HG03064 (cell line): Measurements from ENCODE around the gene ARL13B.
"Not testable (repeated sequence)": the region's sequence is repeated elsewhere in the genome, so short reads cannot be mapped to it uniquely, and the experiment has no call there.

Experiments
- ATAC-seq: cut with Tn5 transposase; IDR thresholded peaks from one replicate; pipeline ENCODE4 v1.9.1; 2021; ENCODE audit warnings: low read depth; ENCODE audit not compliant: unreplicated experiment

The ARL13B gene

DNA sequence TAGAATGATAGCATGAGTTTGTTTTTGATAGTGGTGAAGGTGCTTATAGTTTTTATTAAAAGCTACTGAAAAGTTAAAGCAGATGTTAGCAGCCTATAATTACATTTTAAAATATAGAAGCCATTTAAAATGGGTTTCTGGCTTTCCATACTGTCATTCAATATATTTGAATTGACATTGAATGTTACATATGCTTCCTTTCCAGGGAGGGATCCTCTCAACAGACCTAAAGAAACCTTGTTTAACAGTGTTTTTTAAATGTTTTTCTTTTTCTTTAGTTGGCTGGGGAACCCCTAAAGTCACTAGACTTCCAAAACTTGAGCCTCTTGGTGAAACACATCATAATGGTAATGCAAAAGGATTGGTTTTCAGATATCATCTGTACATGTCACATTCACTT is 70.6 kb downstream of the ARL13B start:
- no peak for ATAC-seq

DNA sequence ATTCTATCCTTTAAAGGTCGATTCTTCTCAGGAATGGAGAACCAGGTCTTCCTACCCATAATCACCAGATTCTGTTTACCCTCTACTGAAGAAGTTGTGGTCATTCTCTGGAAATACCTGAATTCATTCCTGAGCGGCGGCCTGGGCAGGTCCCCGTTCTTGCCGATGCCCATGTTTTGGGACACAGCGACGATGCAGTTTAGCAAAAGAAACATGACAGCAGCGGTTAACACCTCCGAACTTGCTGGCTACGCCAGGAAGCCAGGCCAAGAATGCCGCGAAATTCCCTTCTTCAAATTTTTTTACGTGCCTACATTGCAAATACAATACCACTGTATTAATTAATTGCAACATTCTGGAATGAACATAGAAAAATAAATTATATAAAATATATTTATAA is 81.3 kb downstream of the ARL13B start:
- no peak for ATAC-seq

DNA sequence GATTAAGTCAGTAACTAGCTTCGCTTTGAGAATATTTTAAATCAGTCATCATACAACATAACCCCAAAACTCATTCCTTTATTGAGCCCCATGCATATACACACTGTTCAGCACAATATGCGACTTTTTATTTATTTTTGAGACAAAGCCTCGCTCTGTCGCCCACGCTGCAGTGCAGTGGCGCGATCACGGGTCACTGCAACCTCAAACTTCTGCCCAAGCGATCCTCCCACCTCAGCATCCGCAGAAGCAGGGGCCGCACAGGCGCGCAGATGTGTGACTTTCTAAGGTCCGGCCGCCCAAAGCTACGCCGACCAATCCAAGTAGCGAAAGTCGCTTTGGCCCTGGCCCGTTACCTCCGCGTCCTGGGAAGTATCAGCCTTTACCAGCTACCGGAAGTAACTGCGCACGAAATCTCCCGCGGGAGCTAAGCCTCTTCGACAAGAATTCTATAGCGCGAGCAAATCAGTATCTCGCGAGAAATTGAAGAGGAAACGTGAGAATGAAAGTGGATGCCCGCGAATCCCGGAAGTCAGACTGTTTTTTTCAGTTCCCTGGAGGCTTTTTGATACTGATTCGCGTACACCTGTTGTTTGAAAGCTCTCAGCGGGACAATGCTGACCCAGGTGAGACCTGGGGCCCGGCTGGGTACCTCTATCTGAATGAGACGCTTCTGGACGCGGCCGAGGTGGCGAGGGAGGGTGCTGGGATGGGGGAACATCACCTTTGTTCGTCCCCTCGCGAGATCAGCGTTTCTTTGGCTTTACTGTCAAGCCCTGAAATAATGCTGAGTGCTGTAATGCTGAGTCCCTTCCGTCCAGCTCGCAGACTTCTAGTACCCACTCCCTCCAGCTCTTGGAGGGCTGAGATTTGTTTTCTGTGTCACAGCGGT is 82.8 kb downstream of the ARL13B start, which contains the start of the genes DHFR2 and NSUN3:
Gene DHFR2 (minus strand): TSS at position 404 of the 892 bp plus-strand sequence. CDS start 1,405 bp downstream, outside the sequence.
Gene NSUN3 (plus strand): TSS at position 549 of the 892 bp plus-strand sequence. CDS start 66 bp downstream, at position 615.
- ATAC-seq: peak; percentile 94

DNA sequence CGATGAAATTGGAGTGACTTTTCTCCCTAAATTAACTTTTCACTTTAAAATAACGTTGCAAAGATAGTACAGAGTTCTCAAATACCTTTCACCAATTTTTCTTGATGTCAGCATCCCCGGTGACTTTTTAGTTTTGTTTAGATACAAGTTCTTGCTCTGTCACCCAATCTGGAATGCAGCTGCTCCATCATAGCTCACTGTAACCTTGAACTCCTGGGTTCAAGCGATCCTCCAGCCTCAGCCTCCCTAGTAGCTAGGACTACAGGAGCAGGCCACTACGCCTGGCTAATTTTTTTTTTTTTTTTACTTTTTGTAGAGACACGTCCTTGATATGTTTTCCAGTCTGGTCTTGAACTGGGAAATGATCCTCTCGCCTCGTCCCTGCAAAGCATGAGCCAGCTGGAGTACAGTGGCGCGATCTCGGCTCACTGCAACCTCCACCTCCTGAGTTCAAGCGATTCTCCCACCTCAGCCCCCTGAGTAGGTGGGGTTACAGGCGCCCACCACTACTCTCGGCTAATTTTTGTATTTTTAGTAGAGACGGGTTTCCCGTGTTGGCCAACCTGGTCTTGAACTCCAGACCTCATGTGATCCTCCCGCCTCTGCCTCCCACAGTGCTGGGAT is 83.7 kb downstream of the ARL13B start:
- ATAC-seq: no peak

DNA sequence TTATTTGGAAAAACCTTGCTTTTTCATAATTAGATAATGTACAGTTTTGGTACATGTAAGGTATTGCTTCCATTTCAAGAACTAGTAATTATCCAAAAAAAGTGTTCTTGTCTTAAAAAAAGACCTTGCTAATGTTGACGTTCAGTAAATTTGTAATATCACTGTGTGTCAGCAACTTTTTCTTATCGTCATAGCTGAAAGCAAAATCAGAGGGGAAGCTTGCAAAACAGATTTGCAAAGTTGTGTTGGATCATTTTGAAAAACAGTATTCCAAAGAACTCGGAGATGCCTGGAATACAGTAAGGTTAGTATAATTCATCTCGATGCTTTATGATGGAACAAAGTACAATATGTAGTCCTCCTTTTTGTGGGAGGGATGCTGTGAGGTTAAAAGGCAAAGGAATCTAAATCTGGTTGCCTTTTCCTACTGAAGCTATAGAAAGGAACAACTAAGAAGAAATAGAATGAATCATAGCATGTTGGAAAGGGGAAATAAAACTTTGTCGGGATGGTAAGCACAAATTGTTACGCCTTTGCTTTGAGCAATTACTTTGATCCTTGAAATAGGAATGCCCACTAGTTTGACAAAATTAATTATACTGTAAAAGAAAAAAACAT is 84.4 kb downstream of the ARL13B start:
- no peak for ATAC-seq

DNA sequence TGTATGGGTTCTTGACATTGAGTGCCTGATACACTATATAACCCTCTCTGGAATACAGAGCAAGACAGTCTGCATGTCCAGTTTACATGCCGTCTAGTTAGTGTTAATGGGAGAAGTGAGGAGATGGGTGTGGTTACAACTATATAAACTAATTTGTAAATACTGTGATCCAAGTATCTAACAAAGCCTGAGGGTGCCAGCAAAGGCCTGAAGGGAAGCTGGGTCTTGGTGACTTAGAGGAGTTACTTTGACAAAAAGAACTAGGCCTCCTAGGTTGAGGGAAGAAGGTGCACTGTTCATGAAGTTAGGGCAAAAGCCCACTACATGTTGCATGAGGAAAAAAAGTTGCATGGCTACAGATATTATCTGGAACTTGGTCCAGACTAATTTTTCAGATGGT is 85.2 kb downstream of the ARL13B start:
- no peak for ATAC-seq

DNA sequence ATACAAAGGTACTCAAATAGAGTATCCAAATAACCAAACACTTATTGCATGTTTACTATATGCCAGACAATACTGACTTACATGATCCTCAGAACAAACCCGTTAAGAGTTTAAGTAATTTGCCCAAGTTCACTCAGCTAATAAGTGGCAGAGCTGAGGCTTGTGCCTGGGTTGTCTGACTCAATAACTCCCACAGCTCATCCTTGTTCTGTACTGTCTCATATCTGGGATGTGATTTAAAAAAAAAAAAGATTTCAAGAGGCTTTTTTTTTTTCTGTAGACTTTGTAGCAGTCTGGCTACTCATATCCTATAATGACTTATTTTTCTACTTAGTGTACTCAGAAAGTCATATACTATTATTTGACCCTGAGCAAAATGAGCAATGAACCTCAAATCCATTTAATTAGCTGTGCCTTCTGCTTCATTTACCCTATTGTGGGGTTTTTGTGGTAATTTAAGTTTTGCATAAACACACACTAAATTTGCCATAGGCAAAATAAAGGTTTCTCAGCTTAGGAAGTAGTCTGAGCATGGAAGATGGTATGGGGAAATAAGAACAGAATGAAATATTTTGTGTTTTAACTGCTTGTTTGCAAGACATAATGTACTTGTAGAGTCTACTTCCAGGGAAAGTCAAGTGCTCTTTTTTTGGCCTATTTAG is 86.0 kb downstream of the ARL13B start:
- ATAC-seq: no peak

DNA sequence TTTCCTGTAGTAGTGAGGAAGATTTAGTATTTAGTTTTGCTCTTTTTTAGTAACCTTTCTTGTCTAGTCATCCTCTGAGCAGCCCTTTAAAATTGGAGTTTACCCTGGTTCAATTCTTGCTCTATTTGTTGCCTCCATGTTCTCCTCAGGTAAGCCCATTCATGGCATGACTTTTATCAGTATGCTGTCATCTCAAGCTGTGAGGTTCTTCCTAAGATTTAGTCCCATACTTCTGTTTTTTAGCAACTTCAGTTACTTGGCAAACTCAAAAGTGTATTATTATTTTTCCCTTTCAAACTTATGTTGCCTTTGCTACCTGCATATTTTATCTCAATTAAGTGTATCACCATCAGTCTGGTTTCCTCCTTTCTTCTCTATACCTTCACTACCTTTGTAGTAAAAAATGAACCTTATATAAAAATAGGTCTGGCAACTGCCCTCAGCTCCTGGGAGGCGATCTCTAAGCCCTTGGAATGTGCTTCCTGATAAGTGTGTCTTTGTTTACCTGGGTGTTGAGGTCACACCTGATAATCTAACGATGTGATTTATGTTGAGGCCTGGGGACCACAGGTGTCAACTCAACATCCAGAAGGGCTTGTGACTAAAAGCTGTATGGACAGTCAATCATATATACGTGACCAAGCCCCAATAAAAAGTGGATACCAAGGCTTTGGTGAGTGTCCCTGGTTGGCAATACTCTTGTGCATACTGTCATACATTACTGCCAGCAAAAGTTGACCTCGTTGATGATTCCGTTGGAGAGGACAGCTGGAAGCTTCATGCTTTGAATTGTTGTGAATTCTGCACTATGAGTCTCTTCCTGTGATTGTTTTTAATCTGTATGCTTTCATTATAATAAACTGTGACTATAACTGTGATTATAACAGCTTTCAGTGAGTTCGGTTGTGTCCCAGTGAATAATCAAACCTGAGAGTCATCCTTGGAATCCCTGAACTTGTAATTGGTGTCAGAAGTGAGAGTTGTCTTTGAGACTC is 86.8 kb downstream of the ARL13B start:
- no peak for ATAC-seq

DNA sequence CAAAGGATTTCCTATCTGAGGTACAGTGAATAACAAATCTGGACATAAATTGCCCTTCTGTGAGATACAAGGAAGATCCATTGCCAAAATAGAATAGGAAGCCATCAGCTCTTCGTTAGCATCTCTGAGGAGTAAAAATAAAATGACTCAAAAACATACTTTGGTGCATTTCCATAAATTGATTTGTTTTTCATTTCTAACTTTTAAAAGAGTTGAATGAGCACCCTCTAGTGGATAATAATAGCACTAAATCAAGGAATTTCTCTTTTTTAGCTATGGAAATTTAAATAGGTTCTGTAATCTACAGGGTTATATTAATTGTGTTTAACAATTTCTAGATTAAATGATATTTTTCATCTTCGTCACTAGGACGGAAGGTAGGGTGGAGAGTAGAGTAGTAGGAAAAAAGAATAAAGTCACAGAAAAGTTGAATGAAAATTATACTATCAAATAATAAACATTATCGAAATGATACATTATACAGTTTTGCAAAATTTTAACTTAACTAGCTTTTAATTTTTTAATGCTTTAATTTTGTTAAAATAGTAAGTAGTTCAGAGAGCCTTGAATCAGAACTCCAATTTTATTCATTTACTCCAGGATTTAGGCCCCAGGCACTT is 89.3 kb downstream of the ARL13B start:
- no peak for ATAC-seq

DNA sequence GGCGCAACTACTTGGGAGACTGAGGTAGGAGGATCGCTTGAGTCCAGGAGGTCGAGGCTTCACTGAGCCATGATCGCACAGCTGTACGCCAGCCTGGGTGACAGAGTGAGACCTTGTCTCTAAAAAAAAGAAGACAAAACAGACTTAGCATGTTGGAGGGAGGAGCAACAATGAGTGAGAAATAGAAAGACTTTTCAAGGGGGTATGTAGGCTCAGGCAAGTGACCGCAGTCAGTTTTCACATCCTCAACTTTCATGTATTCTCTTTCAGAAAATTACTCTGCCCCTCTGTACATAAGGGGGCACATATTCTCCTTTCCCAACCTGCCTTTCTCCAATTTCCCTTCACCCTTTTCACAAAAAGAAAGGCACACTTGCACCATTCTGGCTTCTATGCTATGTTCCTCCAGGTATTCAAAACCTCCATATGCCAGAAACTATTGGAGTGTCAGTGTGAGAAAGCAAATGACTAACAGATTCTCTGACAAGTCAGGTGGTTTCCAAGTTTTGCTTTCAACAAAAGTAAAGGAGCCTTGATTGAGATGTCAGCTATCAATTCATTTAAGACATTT is 90.5 kb downstream of the ARL13B start:
- peak; percentile 51 for ATAC-seq

DNA sequence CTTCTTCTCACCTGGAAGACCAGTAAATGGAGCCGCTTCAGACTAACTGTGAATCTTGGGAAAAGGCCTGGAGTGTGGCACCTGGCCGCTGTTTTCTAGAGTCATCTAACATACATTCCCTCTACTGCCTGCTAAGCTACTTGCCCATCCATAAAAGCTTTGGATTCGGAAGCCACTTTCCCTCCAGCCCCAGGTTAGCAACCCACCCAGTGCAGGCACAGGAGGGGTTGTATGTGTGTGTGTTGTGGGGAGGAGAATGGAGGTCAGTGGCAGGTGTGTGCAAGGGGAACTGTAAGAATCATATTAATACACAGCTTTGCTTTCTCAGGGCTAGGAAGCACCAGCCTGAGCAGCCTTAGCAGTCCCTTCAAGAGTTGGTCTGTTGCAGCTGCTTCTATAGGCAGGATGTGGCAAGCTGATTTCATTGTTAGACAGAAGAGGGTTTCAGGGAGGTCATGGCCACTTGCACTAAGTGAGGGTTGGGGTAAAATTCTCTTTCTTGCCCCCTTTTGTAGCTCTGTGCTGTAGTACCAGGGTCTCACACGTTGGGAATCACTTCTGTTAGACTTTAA is 91.8 kb downstream of the ARL13B start:
- peak; percentile 90 for ATAC-seq

DNA sequence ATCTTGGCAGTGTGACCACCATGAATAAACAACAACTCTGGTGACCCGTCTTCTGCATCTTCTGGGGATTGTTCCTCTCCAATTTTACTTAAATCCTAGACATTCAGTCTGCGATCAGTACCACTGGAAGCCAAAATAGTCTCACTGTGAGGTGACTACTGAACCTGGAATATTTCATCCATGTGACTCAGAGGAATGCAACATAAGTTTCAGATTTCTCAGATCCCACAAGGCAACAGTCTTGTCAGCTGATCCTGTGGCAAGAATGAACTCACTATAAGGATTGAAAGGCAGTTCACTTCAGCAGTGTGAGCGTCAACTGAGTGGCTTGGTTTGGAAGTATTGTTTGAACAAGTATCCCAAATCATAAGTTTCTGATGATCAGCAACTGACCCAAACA is 96.1 kb downstream of the ARL13B start:
- ATAC-seq: no peak

DNA sequence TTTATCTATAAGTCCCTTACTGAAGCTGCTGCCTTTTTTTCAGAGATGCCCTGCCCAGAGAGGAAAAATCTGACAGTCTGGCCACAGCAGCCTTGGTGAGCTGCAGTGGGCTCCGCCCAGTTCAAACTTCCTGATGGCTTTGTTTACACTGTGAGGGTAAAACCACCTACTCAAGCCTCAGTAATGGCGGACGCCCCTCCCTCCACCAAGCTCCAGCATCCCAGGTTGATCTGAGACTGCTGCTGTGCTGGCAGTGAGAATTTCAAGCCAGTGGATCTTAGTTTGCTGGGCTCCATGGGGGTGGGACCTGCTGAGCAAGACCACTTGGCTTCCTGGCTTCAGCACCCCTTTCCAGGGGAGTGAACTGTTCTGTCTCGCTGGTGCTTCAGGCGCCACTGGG is 100.6 kb downstream of the ARL13B start:
- ATAC-seq: not testable (repeated sequence)

DNA sequence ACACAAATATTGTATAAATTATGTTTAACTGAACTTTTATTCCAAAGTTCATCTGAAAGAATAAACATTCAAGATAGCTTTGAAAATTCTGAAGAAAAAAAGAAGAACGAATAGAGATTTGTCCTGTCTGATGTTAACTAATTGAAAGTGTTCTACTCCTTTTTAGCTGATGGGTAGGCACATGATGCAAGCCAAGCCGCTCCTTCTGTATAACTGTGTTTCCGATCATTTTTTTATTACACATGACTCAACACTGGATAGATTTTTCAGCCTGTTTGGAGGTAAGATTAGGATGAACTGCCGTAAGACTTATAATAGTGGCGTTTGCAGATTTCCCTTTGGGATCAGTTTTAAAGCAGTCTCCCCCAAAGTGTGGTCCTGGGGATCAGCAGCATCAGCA is 101.9 kb downstream of the ARL13B start:
- ATAC-seq: no peak

DNA sequence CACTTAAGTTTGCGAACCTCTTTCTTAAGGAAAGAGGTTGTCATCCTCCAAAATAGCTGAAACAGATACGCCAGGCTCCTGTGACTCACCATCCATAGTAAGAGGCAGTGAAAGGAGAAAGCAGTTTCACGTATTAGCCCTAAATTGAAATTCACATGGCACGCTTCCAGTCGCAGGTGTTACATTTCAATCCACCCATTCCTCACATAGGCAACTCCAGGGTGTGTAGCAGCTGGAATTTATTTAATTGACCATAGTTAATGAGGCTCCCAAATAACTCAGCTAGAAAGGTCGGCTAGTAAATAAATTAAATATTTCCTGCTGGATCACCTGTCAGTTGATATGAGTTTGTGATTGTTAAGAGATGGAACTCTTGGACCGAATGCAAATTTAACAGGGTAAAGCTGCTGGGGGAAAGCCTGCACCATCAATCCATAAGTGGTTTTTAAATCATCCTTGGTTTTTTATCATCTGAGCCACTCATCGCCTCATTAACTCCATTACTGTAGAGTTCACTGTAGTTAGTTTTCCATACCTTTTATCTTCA is 102.5 kb downstream of the ARL13B start:
- ATAC-seq: no peak

DNA sequence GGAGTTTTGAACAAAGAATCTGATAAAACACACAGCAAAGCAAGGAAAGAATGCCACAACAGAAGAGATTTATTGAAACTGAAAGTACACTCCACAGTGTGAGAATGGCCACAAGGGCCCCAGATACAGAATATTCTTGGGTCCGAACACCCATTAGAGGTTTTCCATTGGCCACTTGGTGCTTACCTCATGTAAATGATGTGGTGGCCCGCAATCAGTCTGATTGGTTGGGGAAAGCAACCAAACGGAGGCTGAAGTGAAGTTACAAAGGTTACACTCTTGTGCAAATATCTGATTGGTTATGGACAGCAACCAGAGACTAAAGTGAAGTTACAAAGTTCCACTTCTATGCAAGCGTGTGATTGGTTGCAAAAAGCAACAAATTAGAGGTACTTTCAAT is 103.3 kb downstream of the ARL13B start:
- ATAC-seq: no peak

DNA sequence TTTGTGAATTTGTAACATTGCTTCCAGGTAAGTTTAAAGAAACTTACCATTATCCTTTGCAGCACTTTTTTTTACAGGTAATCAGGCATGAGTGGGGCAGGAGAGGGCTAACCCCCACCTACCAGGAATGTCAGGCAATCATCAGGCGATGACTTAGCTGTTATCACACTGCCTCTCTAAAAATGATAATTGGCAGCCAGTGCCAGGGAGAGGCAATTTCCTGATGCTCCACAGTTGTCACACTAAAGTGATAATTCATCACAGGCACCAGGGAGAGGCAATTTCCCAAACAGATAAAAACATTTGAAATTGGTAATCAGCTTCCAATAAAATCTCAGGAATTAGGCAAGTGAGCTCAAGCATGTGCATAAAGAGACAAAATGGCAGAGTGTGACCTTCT is 109.2 kb downstream of the ARL13B start:
- ATAC-seq: no peak

DNA sequence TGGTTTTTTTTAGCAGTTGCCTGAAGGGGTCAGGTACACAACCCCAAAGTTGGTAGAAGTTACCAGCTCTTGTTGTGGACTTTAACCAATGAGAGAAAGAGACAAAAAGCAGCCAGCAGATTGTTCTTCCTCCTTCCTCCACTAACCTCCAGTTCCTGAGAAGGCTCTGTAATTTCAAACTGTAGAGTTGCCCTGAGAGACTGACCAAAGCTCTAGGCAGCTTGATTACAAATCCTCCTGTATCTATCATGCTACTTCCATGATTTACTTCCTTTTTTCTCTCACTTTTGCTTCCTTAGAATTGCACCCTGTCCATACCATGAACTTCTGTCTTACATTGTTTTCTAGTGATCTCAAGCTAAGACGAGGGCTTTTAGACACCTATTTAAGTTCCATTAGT is 112.1 kb downstream of the ARL13B start:
- ATAC-seq: no peak
